Measurements from ENCODE around the gene SHISA7.

Gene SHISA7

DNA sequence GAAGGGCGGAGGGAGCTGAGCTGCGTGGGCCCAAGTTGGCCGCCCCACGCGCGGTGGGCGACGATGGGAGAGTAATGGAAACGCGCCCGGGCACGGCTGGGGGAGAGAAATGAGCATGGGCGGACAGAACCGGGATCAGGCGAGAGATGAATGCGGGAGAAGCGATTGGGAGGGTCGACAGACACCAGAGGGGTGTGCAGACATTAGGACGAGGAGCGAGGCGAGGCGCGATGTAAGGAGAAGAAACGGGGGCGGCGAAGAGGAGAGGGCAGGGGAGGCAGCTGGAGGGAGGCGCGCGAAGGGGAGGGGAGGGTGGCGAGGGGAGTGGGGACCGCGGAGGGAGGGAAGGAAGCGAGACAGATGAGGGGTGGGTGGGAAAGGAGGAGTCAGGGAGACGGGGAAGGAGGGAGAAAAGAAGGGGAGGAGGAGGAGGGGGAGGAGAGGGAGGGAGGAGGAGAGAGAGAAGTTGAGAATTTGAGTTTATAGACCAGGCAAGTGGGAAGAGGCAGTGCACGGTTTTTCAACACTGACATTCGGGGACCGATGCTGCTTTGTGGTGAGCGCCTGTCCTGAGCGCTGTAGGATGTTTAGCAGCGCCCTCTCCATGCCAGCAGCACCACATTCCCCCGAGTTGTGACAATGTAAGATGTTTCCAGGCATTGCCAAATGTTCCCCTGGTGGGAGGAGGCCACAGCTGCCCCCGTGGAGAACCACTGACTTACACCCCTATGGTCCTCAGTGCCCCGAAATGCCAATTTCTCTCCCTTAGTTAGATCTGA is at the start of gene SHISA7:
Gene SHISA7 (minus strand): TSS at position 256 of the 779 bp plus-strand sequence. CDS start 437 bp downstream, outside the sequence.
- no peak for DNase-seq

- DNase-seq, result no peak
These were observed 49.4 kb upstream of the SHISA7 start for GRCh38 chr19:55492362-55492944.

DNA sequence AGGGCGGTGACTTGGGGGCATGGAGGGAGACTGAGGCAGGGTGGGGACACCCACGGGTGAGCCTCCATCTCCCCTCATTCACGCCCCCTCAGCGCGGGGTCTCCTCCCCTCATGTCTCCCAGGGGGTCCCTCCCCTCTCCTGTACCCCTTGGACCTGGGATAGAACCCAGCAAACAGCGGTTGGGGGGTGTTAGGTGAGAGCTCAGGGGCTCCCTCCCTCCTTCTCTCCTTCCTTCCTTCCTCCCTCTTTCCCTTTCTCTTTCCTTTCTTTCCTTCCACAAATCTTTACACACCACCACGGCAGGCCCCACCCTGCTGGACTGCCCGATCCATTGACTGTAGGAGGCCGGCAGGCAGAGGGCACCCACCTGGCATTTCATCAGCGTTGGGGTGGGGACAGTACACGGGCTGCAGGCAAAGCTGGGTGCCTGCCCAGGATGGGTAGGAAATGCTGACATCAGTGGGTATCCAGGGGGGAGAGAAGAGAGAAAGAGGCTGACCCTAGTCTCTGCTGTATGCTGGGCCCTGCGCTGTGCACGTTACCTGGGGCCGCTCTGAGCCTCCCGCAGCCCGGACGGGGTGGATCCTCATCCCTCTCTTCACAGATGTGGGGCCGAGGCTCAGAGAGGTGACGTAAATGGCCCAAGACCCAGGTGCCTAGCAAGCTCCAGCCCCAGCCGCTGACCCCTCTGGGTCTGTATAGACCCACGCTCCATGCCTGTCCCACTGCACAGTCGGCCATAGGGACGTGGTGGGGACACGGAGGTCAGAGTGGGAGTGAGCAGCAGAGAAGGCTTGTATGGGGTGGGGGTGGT is 48.7 kb upstream of the SHISA7 start:
- DNase-seq, result no peak

DNA sequence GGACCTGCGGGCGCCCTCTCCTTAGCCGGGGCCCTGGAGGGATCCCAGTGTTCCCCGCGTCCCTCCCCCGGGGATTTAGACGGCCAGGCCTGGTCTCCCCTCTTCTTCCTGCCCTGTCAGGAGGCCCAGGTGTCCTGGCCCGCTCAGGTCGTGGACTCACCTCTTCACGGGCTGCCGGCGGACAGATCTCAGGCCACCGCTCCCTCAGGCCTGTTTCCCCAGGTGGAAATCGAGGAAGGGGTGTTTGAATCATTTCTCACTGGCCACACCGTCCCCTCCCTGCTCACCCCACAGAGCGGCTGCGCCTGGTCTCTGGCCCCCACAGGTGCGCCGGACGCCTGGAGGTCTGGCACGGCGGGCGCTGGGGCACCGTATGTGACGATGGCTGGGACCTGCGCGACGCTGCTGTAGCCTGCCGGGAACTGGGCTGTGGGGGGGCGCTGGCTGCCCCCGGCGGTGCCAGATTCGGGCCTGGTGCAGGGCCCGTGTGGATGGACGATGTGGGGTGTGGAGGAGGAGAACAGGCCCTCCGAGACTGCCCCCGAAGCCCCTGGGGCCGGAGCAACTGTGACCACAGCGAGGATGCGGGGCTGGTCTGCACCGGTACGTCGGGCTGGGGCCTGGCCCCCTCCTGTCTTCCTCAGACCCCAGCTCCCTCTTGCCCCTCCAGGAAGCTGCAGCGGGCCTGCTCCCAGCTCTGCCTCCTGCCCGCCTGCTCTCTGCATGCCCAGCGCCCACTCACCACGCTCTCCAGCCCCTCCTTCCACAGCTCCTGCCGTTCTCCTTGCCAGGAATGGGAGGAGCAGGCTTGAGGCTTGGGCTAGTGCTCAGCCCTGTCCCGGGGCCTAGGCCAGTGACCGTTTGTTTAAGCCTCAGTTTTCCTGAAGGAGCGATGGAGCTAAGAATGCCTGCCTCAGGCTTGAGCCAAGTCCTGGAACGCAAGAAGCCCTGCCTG is 47.7 kb upstream of the SHISA7 start:
- no peak for DNase-seq

DNA sequence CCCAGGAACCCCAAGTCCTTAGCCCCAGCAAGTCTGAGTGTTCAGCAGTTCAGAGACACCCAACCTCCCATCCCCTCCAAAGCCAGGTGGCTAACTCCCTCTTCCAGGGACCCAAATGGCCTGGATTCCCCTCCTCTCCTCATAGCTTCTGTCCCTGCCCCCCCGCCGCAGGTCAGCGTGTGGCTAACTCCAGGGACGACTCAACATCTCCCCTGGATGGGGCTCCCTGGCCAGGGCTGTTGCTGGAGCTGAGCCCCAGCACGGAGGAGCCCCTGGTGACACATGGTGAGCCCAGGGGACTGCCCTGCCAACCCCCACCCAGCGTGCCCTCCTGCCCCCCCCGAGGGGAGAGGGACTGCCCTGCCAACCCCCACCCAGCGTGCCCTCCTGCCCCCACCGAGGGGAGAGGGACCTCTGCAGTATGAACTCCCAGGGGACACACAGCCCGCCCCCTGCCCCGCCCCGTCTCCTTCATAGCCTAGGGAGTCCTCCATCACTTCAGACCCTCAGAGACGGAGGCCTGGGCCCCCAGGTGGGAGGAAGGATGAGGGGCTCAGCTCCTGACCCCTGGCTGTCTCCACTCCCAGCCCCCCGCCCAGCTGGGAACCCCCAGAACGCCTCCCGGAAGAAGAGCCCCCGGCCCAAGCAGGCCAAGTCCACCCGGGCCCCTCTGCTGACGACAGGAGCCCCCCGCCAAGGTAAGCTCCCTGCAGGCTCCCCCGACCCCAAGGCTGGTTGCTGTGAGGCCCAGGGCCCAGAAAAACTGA is 46.8 kb upstream of the SHISA7 start:
- DNase-seq, result no peak

- DNase-seq, result no peak
These were observed 46.0 kb upstream of the SHISA7 start for GRCh38 chr19:55488986-55489710.

DNA sequence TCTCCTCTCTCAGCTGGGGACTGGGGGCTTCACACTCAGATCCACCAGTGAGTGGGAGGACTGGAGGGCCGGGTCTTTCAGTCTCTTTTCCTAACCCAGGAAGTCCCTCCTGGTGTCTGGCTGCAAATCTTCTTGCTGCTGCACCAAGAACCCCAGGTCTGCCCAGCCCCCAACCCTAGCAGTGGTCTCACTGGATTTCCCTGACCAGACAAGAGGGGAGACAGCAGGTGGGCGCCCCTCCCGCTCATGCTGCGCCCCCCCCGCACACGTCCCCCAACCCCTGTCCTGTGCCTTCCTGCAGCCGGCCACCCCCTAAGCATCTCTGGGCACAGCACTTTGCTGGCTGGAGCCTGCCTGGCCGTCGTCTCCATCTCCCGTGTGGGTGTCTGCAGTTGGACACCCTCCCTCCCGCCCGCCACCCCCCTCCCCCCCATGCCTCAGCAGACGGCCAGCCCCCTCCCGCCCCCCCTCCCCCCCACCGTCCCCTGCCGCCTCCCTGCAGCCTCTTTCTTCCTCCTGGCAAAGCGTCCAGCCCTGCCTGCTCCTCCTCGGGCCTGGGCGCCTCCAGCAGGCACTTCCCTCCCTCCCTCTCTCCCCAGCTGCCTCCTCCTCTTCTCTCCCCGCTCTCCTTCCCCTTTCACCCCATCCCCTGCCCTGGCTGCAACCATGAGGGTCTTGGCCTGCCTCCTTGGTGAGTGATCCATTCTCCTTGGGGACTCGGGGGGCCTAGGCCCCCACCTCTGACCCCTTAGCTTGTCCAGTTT is 45.0 kb upstream of the SHISA7 start, which contains the start of gene SSC5D:
Gene SSC5D (plus strand): TSS at position 513 of the 764 bp plus-strand sequence. CDS start 154 bp downstream, at position 667.
- no peak for DNase-seq

DNA sequence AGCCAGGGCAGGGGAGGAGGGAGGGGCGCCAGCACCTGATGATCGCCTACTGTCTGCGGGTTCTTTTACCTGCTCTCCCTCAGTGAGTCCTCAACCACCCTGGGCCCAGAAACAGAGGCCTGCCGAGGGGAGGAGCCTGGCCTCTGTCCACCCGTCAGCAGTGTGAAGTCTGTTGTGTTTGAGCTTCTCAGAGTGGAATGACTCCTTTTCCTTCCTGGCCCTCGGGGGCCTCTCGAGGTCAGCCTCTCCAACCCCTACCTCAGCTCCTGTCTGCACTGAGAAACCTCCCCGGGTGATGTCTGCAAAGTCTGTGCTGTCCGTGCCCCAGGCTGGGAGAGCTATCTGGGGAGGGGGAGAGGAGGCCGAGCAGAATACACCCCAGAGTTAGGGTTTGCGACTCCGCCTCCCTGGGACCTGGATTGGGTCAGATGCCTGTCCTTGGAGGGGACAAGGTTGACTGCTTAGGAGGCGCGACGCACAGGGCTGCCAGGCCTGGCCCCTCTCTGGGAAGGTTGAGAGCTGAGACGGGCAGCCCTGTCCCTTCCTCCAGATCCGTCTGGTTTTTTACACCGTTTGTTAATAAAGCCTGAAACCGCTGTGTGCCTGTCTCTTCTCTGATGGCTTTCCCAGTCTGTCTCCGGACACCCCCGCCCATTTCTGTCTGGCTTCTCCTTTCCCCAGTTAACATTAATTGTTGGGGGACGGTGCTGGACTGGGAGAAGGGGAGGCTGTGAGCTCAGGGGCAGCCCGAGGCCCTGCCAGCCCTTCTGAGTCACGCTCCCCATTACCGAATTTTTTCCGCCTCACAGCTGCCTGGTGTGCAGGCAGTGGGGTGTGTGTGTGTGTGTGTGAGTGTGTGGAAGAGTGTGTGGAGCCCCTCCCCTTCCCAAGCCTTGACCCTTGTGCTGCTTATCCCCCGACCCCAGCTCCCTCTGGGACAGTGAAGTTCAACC is 44.1 kb upstream of the SHISA7 start:
- peak; percentile 65 for DNase-seq

DNA sequence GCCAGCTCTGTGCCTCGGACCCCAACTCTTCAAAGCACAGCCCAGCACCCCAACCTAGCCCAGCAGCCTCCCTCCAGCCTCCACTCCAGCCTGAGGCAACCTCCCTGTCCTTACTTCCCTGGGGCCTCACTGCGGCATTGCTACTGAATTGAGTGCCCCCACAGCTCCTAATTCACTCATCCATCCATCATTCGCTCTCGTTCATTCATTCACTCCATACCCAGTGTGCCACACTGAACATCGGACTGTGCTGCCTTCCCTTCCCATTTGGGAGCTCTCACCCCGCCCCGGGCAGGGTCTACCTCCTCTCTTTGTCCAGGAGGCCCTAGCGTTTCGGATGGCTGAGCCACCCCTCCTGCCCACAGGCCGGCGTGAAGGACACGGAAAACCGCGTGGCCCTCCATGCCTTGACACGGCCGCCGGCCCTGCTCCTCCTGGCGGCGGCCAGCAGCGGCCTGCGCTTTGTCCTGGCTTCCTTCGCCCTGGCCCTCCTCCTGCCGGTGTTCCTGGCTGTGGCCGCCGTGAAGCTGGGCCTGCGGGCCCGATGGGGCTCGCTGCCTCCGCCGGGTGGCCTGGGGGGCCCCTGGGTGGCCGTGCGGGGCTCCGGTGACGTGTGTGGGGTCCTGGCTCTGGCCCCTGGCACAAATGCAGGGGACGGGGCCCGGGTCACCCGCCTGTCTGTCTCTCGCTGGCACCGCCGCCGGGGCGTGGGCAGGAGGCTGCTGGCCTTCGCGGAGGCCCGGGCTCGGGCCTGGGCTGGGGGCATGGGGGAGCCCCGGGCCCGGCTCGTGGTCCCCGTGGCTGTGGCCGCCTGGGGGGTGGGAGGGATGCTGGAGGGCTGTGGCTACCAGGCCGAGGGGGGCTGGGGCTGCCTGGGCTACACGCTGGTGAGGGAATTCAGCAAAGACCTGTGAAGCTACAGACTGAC is 43.2 kb upstream of the SHISA7 start:
- no peak for DNase-seq

GRCh38 chr19:55485439-55486011 is 42.4 kb upstream of the SHISA7 start:
- DNase-seq, result no peak

- DNase-seq, result peak; percentile 63
These were observed 41.7 kb upstream of the SHISA7 start, which contains the start of gene NAT14 for GRCh38 chr19:55484593-55485438. Gene NAT14 (plus strand): TSS chr19:55485188. CDS start chr19:55485709, 521 bp downstream.

GRCh38 chr19:55483706-55484592 is 40.8 kb upstream of the SHISA7 start:
- DNase-seq, result no peak

GRCh38 chr19:55482967-55483705 is 40.0 kb upstream of the SHISA7 start:
- no peak for DNase-seq
